Forelimb muscle (tissue), 1 donor: ENCODE measurements around the gene NPEPL1. TPM values are rescaled to one million over a fixed set of nuclear protein-coding genes. Genes with fewer than 3 reads are reported as not detected.
"Not testable (repeated sequence)": the region's sequence is repeated elsewhere in the genome, so short reads cannot be mapped to it uniquely, and the experiment has no call there.

Experiments used
- DNase-seq: peaks from one replicate; pipeline ENCODE4 v3.0.0-alpha.2; 2013; ENCODE audit warnings: low read depth
- polyA plus RNA-seq: library from polyadenylated mRNA; unstranded; fragments of 120-200 nt; gene quantifications from one replicate; pipeline ENCODE4 v1.2.1, GENCODE V29; 2013; ENCODE audit not compliant: insufficient read length

NPEPL1 gene
- polyA plus RNA-seq, 1 donor = 42.3 TPM

GRCh38 chr20:58712806-58713731 lies 20.5 kb downstream of the NPEPL1 start:
- DNase-seq = no peak

- no peak for DNase-seq
Observed at GRCh38 chr20:58713801-58714339, 21.3 kb downstream of the NPEPL1 start.

GRCh38 chr20:58714340-58714922 lies 21.8 kb downstream of the NPEPL1 start:
- DNase-seq = no peak

GRCh38 chr20:58714923-58715351 lies 22.3 kb downstream of the NPEPL1 start:
- no peak for DNase-seq

- no peak for DNase-seq
Observed at GRCh38 chr20:58715391-58715800, 22.8 kb downstream of the NPEPL1 start.

GRCh38 chr20:58715801-58716475 lies 23.3 kb downstream of the NPEPL1 start:
- no peak for DNase-seq

- DNase-seq = no peak
Observed at GRCh38 chr20:58716476-58717277, 24.1 kb downstream of the NPEPL1 start.

GRCh38 chr20:58717278-58718091 lies 24.9 kb downstream of the NPEPL1 start:
- DNase-seq = no peak

- no peak for DNase-seq
Observed at GRCh38 chr20:58718121-58718563, 25.5 kb downstream of the NPEPL1 start.

- DNase-seq = no peak
Observed at GRCh38 chr20:58718729-58719128, 26.1 kb downstream of the NPEPL1 start.

GRCh38 chr20:58719258-58719657 lies 26.7 kb downstream of the NPEPL1 start:
- no peak for DNase-seq

- no peak for DNase-seq
Observed at GRCh38 chr20:58719971-58720371, 27.4 kb downstream of the NPEPL1 start.

GRCh38 chr20:58720890-58721289 lies 28.3 kb downstream of the NPEPL1 start:
- DNase-seq = no peak

GRCh38 chr20:58721951-58722778 lies 29.6 kb downstream of the NPEPL1 start:
- no peak for DNase-seq

- no peak for DNase-seq
Observed at GRCh38 chr20:58722877-58723627, 30.5 kb downstream of the NPEPL1 start.

- DNase-seq = no peak
Observed at GRCh38 chr20:58723628-58723984, 31.0 kb downstream of the NPEPL1 start.

- DNase-seq = not testable (repeated sequence)
Observed at GRCh38 chr20:58726156-58726555, 33.6 kb downstream of the NPEPL1 start.

GRCh38 chr20:58731192-58731591 lies 38.6 kb downstream of the NPEPL1 start:
- no peak for DNase-seq

- DNase-seq = no peak
Observed at GRCh38 chr20:58737198-58737597, 44.6 kb downstream of the NPEPL1 start.
